T-helper 17 cell (primary cell): ENCODE results near the gene ACOX3. TPM values are rescaled to one million over a fixed set of nuclear protein-coding genes. Genes with fewer than 3 reads are reported as not detected.

Source experiments
- ATAC-seq: fragments of 150-1000 bp; cut with Tn5 transposase; 2 replicates; pipeline ENCODE4 v1.10.0; 2021; ENCODE audit warnings: mild to moderate bottlenecking, moderate library complexity
- DNase-seq, 3 donors: peaks; one replicate each; pipeline versions ENCODE4 v3.0.0 to v3.0.0-alpha.2; 2020 to 2021
- H3K9me3 ChIP-seq: one replicate; pipeline ENCODE4 v1.7.0; 2013; ENCODE audit warnings: low read length, mild to moderate bottlenecking; ENCODE audit not compliant: control insufficient read depth, poor library complexity, severe bottlenecking
- H3K27ac Mint-ChIP-seq: one replicate; pipeline ENCODE4 v1.8.0; 2022; ENCODE audit warnings: mild to moderate bottlenecking, moderate library complexity, mixed read lengths
- H3K27me3 Mint-ChIP-seq: one replicate; pipeline ENCODE4 v1.8.0; 2022; ENCODE audit warnings: mixed read lengths
- H3K36me3 Mint-ChIP-seq: one replicate; pipeline ENCODE4 v1.8.0; 2022; ENCODE audit warnings: low read depth, mixed read lengths
- H3K4me1 Mint-ChIP-seq: one replicate; pipeline ENCODE4 v1.8.0; 2022; ENCODE audit warnings: mild to moderate bottlenecking, mixed read lengths
- H3K4me3 Mint-ChIP-seq: one replicate; pipeline ENCODE4 v1.8.0; 2022; ENCODE audit warnings: mild to moderate bottlenecking, moderate library complexity, mixed read lengths
- total RNA-seq, 4 donors: library from RNA in 2 of 4; stranded (reverse) in 2 of 4; gene quantifications; one replicate each; pipeline ENCODE4 v1.2.3 and lab custom pipeline; 2022 to 2026

ACOX3 gene
- total RNA-seq, 2 donors from 2014 or later = 9.6 to 11.3 TPM

GRCh38 chr4:8336412-8337075 is 104.0 kb downstream of the ACOX3 start:
- no peak for DNase-seq
- Mint-ChIP-seq H3K36me3 (peaks cover 2% of the 10 kb centered on the region), H3K27me3 (peaks cover 5% of the 10 kb centered on the region), H3K4me3 (no peak overlapping the region), H3K4me1 (no peaks in the 10 kb centered on the region), H3K27ac (no peak overlapping the region)
- ATAC-seq = no peak
- peaks cover 3% of the 10 kb centered on the region for H3K9me3 ChIP-seq

GRCh38 chr4:8335848-8336247 is 104.7 kb downstream of the ACOX3 start:
- no peak overlapping the region for H3K27ac Mint-ChIP-seq
- no peak for ATAC-seq
- peaks cover 3% of the 10 kb centered on the region for H3K9me3 ChIP-seq
- peaks cover 2% of the 10 kb centered on the region for H3K36me3 Mint-ChIP-seq
- no peaks in the 10 kb centered on the region for H3K4me1 Mint-ChIP-seq
- H3K27me3 Mint-ChIP-seq = peaks cover 5% of the 10 kb centered on the region
- no peak overlapping the region for H3K4me3 Mint-ChIP-seq
- DNase-seq = no peak

GRCh38 chr4:8334786-8335460 is 105.6 kb downstream of the ACOX3 start:
- DNase-seq (no peak), ATAC-seq (no peak)
- Mint-ChIP-seq H3K27ac (no peak overlapping the region), H3K4me1 (no peaks in the 10 kb centered on the region), H3K36me3 (peaks cover 2% of the 10 kb centered on the region), H3K4me3 (no peak overlapping the region), H3K27me3 (no peaks in the 10 kb centered on the region)
- H3K9me3 ChIP-seq = peaks cover 3% of the 10 kb centered on the region

- no peak for DNase-seq
- peaks cover 2% of the 10 kb centered on the region for H3K36me3 Mint-ChIP-seq
- H3K4me1 Mint-ChIP-seq = no peaks in the 10 kb centered on the region
- H3K27ac Mint-ChIP-seq = no peak overlapping the region
- no peak for ATAC-seq
- no peaks in the 10 kb centered on the region for H3K27me3 Mint-ChIP-seq
- no peak overlapping the region for H3K4me3 Mint-ChIP-seq
- peaks cover 3% of the 10 kb centered on the region for H3K9me3 ChIP-seq
Measured at GRCh38 chr4:8333726-8334460, 106.6 kb downstream of the ACOX3 start.

- Mint-ChIP-seq H3K27me3 (no peaks in the 10 kb centered on the region), H3K4me1 (no peaks in the 10 kb centered on the region), H3K27ac (no peak overlapping the region), H3K4me3 (no peak overlapping the region), H3K36me3 (peaks cover 2% of the 10 kb centered on the region)
- ATAC-seq = no peak
- no peak for DNase-seq
- peaks cover 3% of the 10 kb centered on the region for H3K9me3 ChIP-seq
Measured at GRCh38 chr4:8332891-8333331, 107.6 kb downstream of the ACOX3 start.

- no peak overlapping the region for H3K4me3 Mint-ChIP-seq
- ATAC-seq = no peak
- no peaks in the 10 kb centered on the region for H3K4me1 Mint-ChIP-seq
- no peak for DNase-seq
- peaks cover 3% of the 10 kb centered on the region for H3K9me3 ChIP-seq
- H3K27me3 Mint-ChIP-seq = no peaks in the 10 kb centered on the region
- H3K36me3 Mint-ChIP-seq = peaks cover 2% of the 10 kb centered on the region
- no peak overlapping the region for H3K27ac Mint-ChIP-seq
Measured at GRCh38 chr4:8332038-8332857, 108.3 kb downstream of the ACOX3 start.

GRCh38 chr4:8331575-8331955 is 109.0 kb downstream of the ACOX3 start:
- ATAC-seq (no peak), DNase-seq (no peak)
- H3K27me3 Mint-ChIP-seq = no peaks in the 10 kb centered on the region
- no peak overlapping the region for H3K27ac Mint-ChIP-seq
- peaks cover 3% of the 10 kb centered on the region for H3K9me3 ChIP-seq
- H3K4me1 Mint-ChIP-seq = no peaks in the 10 kb centered on the region
- no peak overlapping the region for H3K4me3 Mint-ChIP-seq
- peaks cover 2% of the 10 kb centered on the region for H3K36me3 Mint-ChIP-seq

- DNase-seq = no peak
- H3K36me3 Mint-ChIP-seq = peaks cover 2% of the 10 kb centered on the region
- no peaks in the 10 kb centered on the region for H3K4me1 Mint-ChIP-seq
- no peak overlapping the region for H3K27ac Mint-ChIP-seq
- no peaks in the 10 kb centered on the region for H3K27me3 Mint-ChIP-seq
- no peak for ATAC-seq
- no peak overlapping the region for H3K4me3 Mint-ChIP-seq
- H3K9me3 ChIP-seq = peaks cover 3% of the 10 kb centered on the region
Measured at GRCh38 chr4:8330821-8331574, 109.5 kb downstream of the ACOX3 start.

GRCh38 chr4:8329859-8330761 is 110.4 kb downstream of the ACOX3 start:
- no peaks in the 10 kb centered on the region for H3K4me1 Mint-ChIP-seq
- H3K9me3 ChIP-seq = peaks cover 3% of the 10 kb centered on the region
- H3K27me3 Mint-ChIP-seq = no peaks in the 10 kb centered on the region
- ATAC-seq = no peak
- no peak overlapping the region for H3K4me3 Mint-ChIP-seq
- no peak for DNase-seq
- H3K27ac Mint-ChIP-seq = no peak overlapping the region
- no peaks in the 10 kb centered on the region for H3K36me3 Mint-ChIP-seq

- no peak for DNase-seq
- no peaks in the 10 kb centered on the region for H3K4me1 Mint-ChIP-seq
- H3K27ac Mint-ChIP-seq = no peak overlapping the region
- no peaks in the 10 kb centered on the region for H3K27me3 Mint-ChIP-seq
- no peak for ATAC-seq
- H3K36me3 Mint-ChIP-seq = no peaks in the 10 kb centered on the region
- H3K9me3 ChIP-seq = no peaks in the 10 kb centered on the region
- H3K4me3 Mint-ChIP-seq = no peak overlapping the region
Measured at GRCh38 chr4:8329560-8329858, 111.0 kb downstream of the ACOX3 start.

GRCh38 chr4:8328866-8329559 is 111.5 kb downstream of the ACOX3 start:
- Mint-ChIP-seq H3K4me3 (no peak overlapping the region), H3K27ac (no peak overlapping the region), H3K27me3 (no peaks in the 10 kb centered on the region), H3K36me3 (no peaks in the 10 kb centered on the region), H3K4me1 (no peaks in the 10 kb centered on the region)
- DNase-seq = no peak
- H3K9me3 ChIP-seq = no peaks in the 10 kb centered on the region
- no peak for ATAC-seq
